ENCODE data around the gene STPG2. TPM values are rescaled to one million over a fixed set of nuclear protein-coding genes. Genes with fewer than 3 reads are reported as not detected.

STPG2 gene
- total and polyA plus RNA-seq, 4 donors: 0.10 to 1.6 (median 0.27) TPM

- 72 to 77% methylated on average over 3 of the region's 3 CpGs for WGBS, 2 donors
- DNase-seq: no peak
- Histone ChIP-seq H3K36me3 (ENCODE audit: control insufficient read depth in 4 of 4, insufficient read depth in 4 of 4, low read length in 4 of 4) (no peaks in the 10 kb centered on the region), H3K9ac (ENCODE audit: insufficient read depth in 1 of 2, low read length in 2 of 2) (no peak overlapping the region), H3K9me3 (ENCODE audit: control insufficient read depth in 4 of 4, insufficient read depth in 3 of 4, low read length in 3 of 4) (peaks cover 0 to 3% (median 0%) of the 10 kb centered on the region in 4 donors), H3K4me3 (no peak overlapping the region), H3K27me3 (ENCODE audit: control insufficient read depth in 3 of 3, insufficient read depth in 3 of 3, low read length in 2 of 3) (no peaks in the 10 kb centered on the region), H3K27ac (ENCODE audit: low read depth in 1 of 2, low read length in 1 of 2) (no peak overlapping the region), H3K4me1 (ENCODE audit: control insufficient read depth in 5 of 5, insufficient read depth in 5 of 5, low read length in 5 of 5) (no peaks in the 10 kb centered on the region)
- TF ChIP-seq CTCF (IDR thresholded peaks at IDR 0.05; ENCODE audit: control extremely low read depth, extremely low read depth): no peak
- no peak for ATAC-seq (ENCODE audit: insufficient read depth, low FRiP score)
These were observed 618.0 kb downstream of the STPG2 start for GRCh38 chr4:97525236-97525635.

- ATAC-seq (ENCODE audit: insufficient read depth, low FRiP score) (no peak), DNase-seq (no peak)
- no peaks in the 10 kb centered on the region for H3K4me1 ChIP-seq (ENCODE audit: control insufficient read depth in 5 of 5, insufficient read depth in 5 of 5, low read length in 5 of 5)
- TF ChIP-seq CTCF (IDR thresholded peaks at IDR 0.05; ENCODE audit: control extremely low read depth, extremely low read depth): no peak
- no peak overlapping the region for H3K27ac ChIP-seq (ENCODE audit: low read depth in 1 of 2, low read length in 1 of 2)
- H3K9me3 ChIP-seq (ENCODE audit: control insufficient read depth in 4 of 4, insufficient read depth in 3 of 4, low read length in 3 of 4): no peaks in the 10 kb centered on the region
- no peak overlapping the region for H3K9ac ChIP-seq (ENCODE audit: insufficient read depth in 1 of 2, low read length in 2 of 2)
- H3K36me3 ChIP-seq (ENCODE audit: control insufficient read depth in 4 of 4, insufficient read depth in 4 of 4, low read length in 4 of 4): no peaks in the 10 kb centered on the region
- no peak overlapping the region for H3K4me3 ChIP-seq
- H3K27me3 ChIP-seq (ENCODE audit: control insufficient read depth in 3 of 3, insufficient read depth in 3 of 3, low read length in 2 of 3): no peaks in the 10 kb centered on the region
- 91 to 93% methylated on average over 1 of the region's 1 CpG for WGBS, 2 donors
These were observed 625.3 kb downstream of the STPG2 start for GRCh38 chr4:97517939-97518338.

GRCh38 chr4:97513917-97514316, 629.4 kb downstream of the STPG2 start:
- no peak overlapping the region for H3K27ac ChIP-seq (ENCODE audit: low read depth in 1 of 2, low read length in 1 of 2)
- no peak for TF ChIP-seq CTCF (IDR thresholded peaks at IDR 0.05; ENCODE audit: control extremely low read depth, extremely low read depth)
- no peaks in the 10 kb centered on the region for H3K36me3 ChIP-seq (ENCODE audit: control insufficient read depth in 4 of 4, insufficient read depth in 4 of 4, low read length in 4 of 4)
- no peak for DNase-seq
- H3K27me3 ChIP-seq (ENCODE audit: control insufficient read depth in 3 of 3, insufficient read depth in 3 of 3, low read length in 2 of 3): no peaks in the 10 kb centered on the region
- no peaks in the 10 kb centered on the region for H3K4me1 ChIP-seq (ENCODE audit: control insufficient read depth in 5 of 5, insufficient read depth in 5 of 5, low read length in 5 of 5)
- WGBS, 2 donors: 71 to 77% methylated on average over 3 of the region's 3 CpGs
- H3K9ac ChIP-seq (ENCODE audit: insufficient read depth in 1 of 2, low read length in 2 of 2): no peak overlapping the region
- no peak overlapping the region for H3K4me3 ChIP-seq
- ATAC-seq (ENCODE audit: insufficient read depth, low FRiP score): no peak
- H3K9me3 ChIP-seq (ENCODE audit: control insufficient read depth in 4 of 4, insufficient read depth in 3 of 4, low read length in 3 of 4): no peaks in the 10 kb centered on the region

Other genes with a start within 250 kb of the STPG2 start
- gene RAP1GDS1, start 117.9 kb upstream of the STPG2 start, total RNA-seq: 10 to 100 TPM; 33.6 to 41.6 TPM
- gene RAP1GDS1, start 117.9 kb upstream of the STPG2 start, polyA plus RNA-seq: 10 to 100 TPM; 12.3 to 19.3 TPM